ENCODE results near the gene DOCK4.

Gene DOCK4

GRCh38 chr7:111730057-111730456 lies 476.1 kb downstream of the DOCK4 start:
- no peak for DNase-seq (ENCODE audit: low spot score)

- no peak for DNase-seq (ENCODE audit: low spot score)
Measured at GRCh38 chr7:111729483-111729882, 476.7 kb downstream of the DOCK4 start.

- DNase-seq (ENCODE audit: low spot score) = no peak
Measured at GRCh38 chr7:111728635-111728995, 477.6 kb downstream of the DOCK4 start.

DNA sequence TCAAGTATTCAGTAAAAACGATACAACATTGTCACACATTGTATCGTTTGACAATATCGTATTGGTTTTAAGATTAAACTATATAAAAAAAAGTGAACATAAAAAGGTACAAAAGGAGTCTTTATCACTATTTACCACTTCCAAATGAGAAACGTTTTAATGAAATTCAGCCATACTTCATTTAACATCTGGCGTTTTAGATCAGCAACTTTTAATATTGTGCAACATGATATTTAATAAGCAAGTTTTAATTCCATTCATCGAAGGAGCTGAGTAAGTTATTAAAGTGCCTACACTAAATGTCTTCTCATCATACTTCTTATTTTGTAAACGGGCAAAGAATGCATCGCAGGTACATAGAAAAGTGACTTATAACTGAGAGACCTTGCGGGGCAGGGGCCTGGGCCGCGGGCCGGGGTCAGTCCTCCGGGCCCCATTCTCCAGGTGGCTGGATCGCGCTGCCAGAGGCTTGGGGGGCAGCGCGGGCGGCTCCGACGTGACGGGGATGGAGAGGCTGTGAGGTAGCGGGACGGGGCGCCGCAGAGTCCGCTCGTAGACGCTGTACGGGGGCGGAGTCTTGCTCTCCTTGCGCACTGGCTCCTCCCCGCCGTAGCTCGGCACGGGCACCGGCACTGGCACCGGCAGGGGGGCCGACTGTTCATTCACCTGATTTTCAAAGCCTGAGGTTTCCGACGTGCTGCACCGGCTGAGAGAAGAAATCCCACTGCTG lies 478.1 kb downstream of the DOCK4 start:
- no peak for DNase-seq (ENCODE audit: low spot score)

DNA sequence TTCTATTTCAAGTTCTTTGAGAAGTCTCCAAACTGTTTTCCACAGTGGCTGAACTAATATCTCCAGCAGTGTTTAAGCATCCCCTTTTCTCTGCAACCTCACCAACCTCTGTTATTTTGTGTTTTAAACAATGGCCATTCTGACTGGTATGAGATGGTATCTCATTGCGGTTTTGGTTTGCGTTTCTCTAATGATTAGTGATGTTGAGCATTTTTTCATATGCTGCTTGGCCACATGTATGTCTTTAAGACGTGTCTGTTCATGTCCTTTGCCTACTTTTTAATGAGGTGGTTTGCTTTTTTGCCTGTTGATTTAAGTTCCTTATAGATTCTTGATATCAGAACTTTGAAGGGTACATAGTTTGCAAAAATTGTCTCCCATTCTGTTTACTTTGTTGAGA lies 487.3 kb downstream of the DOCK4 start:
- DNase-seq (ENCODE audit: low spot score) = no peak

DNA sequence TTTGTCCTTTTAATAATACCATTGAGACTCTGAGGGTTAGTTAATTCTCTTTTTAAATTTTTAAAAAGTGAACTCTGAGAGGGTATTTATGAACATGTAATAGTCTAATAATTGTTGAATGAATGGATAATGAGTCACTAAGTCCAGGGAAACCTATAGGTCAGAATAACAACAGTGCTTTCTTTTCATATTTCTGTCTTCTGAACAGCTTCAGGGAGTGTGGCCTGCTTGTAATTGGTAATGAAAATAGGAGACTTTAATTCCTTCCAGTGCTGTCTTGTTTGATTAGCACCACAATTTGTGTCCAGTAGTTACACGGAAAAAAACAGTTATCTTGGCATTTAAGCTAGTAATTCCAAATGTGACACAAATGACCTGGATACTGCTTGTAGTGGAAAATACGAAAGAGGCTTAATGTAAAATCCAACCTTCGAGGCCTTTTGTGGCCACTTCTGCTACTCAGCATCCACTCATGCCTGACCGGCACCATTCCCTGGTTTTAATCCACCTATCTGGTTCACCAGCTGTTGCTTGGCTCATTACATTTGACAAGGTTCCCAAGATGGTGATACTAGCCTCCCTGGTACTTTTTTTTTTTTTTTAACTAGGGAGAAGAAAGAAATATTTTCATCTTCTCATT lies 494.7 kb downstream of the DOCK4 start:
- no peak for DNase-seq (ENCODE audit: low spot score)

GRCh38 chr7:111710839-111711380 lies 495.3 kb downstream of the DOCK4 start:
- DNase-seq (ENCODE audit: low spot score) = no peak

DNA sequence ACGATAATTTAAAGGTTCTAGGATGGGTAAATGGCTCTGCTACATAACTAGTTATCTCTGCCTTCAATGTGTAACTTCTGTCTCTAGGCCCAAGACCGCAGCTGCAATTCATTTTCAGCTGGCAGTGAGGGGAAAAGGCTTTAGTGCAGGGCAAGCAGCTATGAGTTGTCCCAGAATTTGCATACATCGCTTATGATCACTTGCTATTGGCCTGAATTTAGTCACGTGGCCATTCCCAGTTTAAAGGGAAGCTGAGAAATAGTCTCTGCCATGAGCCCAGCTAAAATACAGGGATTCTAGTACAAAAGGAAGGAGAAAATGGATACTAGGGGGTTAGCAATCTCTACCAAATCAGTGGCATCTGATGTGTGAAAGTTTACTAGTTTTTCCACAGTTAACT lies 498.1 kb downstream of the DOCK4 start:
- no peak for DNase-seq (ENCODE audit: low spot score)

DNA sequence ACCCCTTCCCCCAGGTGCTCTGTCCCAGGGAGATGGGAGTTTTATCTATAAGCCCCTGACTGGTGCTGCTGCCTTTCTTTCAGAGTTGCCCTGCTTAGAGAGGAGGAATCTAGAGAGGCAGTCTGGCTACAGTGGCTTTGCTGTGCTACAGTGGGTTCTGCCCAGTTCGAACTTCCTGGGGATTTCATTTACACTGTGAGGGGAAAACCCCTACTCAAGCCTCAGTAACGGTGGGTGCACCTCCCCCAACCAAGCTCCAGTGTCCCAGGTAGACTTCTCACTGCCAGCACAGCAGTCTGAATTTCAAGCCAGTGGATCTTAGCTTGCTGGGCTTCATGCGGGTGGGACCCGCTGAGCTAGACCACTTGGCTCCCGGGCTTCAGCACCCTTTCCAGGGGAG lies 500.4 kb downstream of the DOCK4 start:
- DNase-seq (ENCODE audit: low spot score) = no peak

GRCh38 chr7:111697771-111698170 lies 508.4 kb downstream of the DOCK4 start:
- DNase-seq (ENCODE audit: low spot score) = no peak

DNA sequence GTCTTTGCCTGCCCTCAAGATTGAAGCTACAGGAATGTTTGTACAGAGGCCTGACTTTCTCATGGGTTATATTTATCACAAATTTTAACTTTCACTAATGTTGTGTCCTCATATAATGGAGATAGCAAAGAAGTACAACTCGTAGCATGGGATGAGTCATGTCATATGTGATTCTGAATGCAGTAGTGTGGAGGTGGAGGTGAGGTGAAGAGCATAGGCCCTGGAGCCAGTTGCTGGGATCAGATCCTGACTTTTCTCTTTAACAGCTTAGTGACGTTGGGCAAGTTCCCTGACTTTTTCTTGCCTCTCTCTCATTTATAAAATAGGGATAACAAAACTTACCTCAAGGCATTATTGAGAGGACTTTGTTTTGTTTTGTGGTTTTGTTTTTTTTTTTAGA lies 511.8 kb downstream of the DOCK4 start:
- DNase-seq (ENCODE audit: low spot score) = no peak

DNA sequence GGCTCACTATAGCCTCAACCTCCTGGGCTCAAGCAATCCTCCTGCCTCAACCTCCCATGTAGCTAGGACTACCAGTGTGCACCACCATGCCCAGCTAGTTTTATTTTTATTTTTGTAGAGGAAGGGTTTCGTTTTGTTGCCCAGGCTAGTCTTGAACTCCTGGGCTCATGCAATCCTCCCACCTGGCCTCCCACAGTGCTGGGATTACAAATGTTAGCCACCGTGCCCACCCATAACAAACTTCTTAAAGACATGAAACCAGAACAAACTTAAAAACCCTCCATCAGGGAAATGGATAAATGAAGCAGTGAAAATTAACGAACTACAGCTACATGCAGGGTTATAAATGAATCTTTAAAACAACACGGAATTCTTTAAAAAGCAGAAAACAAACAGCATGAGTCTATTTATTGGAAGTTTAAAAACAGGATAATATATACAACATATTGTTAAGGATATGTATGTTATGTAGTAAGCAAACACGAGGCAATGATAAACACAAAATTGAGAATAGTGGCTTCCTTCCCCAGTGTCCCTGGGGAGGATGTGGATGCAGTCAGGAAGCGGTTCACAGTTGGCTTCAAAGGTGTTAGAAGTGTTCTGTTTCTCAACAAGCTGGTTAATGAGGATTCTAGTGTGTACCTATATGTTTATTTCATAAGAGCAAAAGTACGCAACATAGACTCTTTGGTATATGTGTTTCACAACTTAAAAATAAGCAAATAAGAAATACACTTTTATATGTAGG lies 515.7 kb downstream of the DOCK4 start:
- DNase-seq (ENCODE audit: low spot score) = no peak

DNA sequence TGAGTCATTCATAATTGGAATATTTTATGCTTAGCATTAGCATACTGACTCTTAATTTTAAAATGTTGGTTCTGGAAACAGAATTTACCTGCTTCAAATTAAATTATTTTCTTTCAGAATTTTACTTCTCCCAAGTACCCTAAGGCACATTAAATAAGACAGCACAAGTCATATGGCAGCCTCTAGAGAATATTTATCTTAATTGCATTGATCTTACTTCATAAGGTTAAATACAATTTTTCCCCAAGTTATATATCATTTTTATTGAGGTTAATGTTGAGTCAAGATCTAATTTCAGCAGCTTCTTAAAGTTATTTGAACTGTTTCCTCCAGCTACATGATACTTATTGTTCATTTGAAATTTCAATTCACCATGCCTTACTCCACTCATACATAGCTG lies 520.9 kb downstream of the DOCK4 start:
- no peak for DNase-seq (ENCODE audit: low spot score)

GRCh38 chr7:111682588-111683340 lies 523.4 kb downstream of the DOCK4 start:
- DNase-seq (ENCODE audit: low spot score) = no peak

DNA sequence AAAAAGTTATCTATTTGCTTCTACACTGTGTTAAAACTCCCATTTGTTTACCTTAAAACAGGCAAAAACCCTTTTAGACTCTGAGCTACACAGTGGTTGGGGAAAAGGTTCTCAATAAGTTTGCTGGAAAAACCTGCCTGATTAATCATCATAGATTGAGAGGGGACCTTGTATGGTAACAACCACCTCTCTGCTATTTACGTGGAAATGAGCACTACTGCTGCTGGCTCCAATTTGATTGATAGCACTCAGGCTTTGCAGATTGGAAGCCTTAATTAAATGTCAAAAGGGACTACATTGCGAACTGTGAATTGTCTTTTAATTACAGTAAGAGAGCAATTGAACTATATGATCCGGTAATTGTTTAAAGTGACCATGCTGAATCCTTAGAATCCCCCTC lies 525.0 kb downstream of the DOCK4 start:
- no peak for DNase-seq (ENCODE audit: low spot score)

- DNase-seq (ENCODE audit: low spot score) = no peak
Measured at GRCh38 chr7:111678986-111679385, 527.2 kb downstream of the DOCK4 start.

GRCh38 chr7:111678281-111678680 lies 527.9 kb downstream of the DOCK4 start:
- no peak for DNase-seq (ENCODE audit: low spot score)

GRCh38 chr7:111677848-111678247 lies 528.4 kb downstream of the DOCK4 start:
- no peak for DNase-seq (ENCODE audit: low spot score)

DNA sequence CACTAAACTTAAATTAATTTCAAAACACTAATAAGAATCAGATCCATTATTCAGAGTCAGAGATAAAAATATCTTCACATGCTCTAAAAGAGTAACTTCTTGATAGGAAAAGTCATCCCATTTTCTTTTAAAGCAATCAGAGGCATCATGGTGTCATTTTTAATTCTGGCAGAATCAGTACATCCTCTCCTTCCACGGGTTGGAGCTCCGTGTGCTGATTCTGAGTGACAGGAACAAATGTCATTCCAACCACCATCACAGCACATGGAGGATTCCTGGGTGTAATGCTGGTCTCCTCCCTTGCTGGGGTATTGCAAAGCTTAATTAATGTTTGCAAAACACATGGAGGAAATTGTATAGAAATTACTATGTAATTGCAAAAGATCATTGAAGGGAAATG lies 529.4 kb downstream of the DOCK4 start:
- DNase-seq (ENCODE audit: low spot score) = no peak

Measured in globus pallidus (tissue), 1 donor.